HG03103 (cell line): ENCODE data around the gene NYNRIN.
"Not testable (repeated sequence)": the region's sequence is repeated elsewhere in the genome, so short reads cannot be mapped to it uniquely, and the experiment has no call there.

Source experiments
- ATAC-seq: cut with Tn5 transposase; IDR thresholded peaks from one replicate; pipeline ENCODE4 v1.9.1; 2021; ENCODE audit warnings: low read depth; ENCODE audit not compliant: unreplicated experiment

Gene NYNRIN

GRCh38 chr14:24369463-24369862, 29.3 kb upstream of the NYNRIN start:
- no peak for ATAC-seq

- no peak for ATAC-seq
These were observed 28.7 kb upstream of the NYNRIN start for GRCh38 chr14:24369907-24370687.

GRCh38 chr14:24370748-24371147, 28.1 kb upstream of the NYNRIN start:
- ATAC-seq, result no peak

GRCh38 chr14:24371605-24372004, 27.2 kb upstream of the NYNRIN start:
- not testable (repeated sequence) for ATAC-seq

GRCh38 chr14:24372701-24373416, 25.9 kb upstream of the NYNRIN start:
- no peak for ATAC-seq

GRCh38 chr14:24376448-24377070, 22.2 kb upstream of the NYNRIN start:
- ATAC-seq, result no peak

- no peak for ATAC-seq
These were observed 21.7 kb upstream of the NYNRIN start for GRCh38 chr14:24377126-24377525.

GRCh38 chr14:24377657-24378056, 21.1 kb upstream of the NYNRIN start:
- no peak for ATAC-seq

- no peak for ATAC-seq
These were observed 20.5 kb upstream of the NYNRIN start for GRCh38 chr14:24378327-24378726.

GRCh38 chr14:24378981-24379906, 19.6 kb upstream of the NYNRIN start:
- ATAC-seq, result no peak

GRCh38 chr14:24379907-24380730, 18.7 kb upstream of the NYNRIN start:
- no peak for ATAC-seq

GRCh38 chr14:24381363-24382063, 17.3 kb upstream of the NYNRIN start:
- no peak for ATAC-seq

- ATAC-seq, result no peak
These were observed 16.8 kb upstream of the NYNRIN start for GRCh38 chr14:24382064-24382371.

- ATAC-seq, result no peak
These were observed 14.6 kb upstream of the NYNRIN start for GRCh38 chr14:24384169-24384568.

GRCh38 chr14:24385524-24385923, 13.3 kb upstream of the NYNRIN start:
- no peak for ATAC-seq

- ATAC-seq, result no peak
These were observed 11.8 kb upstream of the NYNRIN start for GRCh38 chr14:24387009-24387345.

GRCh38 chr14:24387579-24387978, 11.2 kb upstream of the NYNRIN start:
- not testable (repeated sequence) for ATAC-seq

- ATAC-seq, result no peak
These were observed 10.2 kb upstream of the NYNRIN start for GRCh38 chr14:24388474-24389179.
